GM12872 (cell line): ENCODE data around the gene ALDOB.
"Not testable (repeated sequence)": the region's sequence is repeated elsewhere in the genome, so short reads cannot be mapped to it uniquely, and the experiment has no call there.

Source experiments
- CTCF ChIP-seq: IDR thresholded peaks from 3 replicates; pipeline ENCODE4 v1.5.1; 2011; ENCODE audit warnings: low read depth, mild to moderate bottlenecking, low read length, moderate library complexity; ENCODE audit not compliant: insufficient read depth

ALDOB gene

GRCh38 chr9:101384873-101385536 lies 50.6 kb downstream of the ALDOB start, which contains the start of gene BAAT:
BAAT (minus strand) TSS chr9:101385006; CDS start chr9:101371404, 13,602 bp downstream.
- not testable (repeated sequence) for TF ChIP-seq CTCF

GRCh38 chr9:101383361-101383760 lies 52.2 kb downstream of the ALDOB start:
- no peak for TF ChIP-seq CTCF

- no peak for TF ChIP-seq CTCF
Measured at GRCh38 chr9:101381833-101382342, 53.7 kb downstream of the ALDOB start.

GRCh38 chr9:101381118-101381517 lies 54.5 kb downstream of the ALDOB start:
- TF ChIP-seq CTCF = no peak

GRCh38 chr9:101380295-101380694 lies 55.3 kb downstream of the ALDOB start:
- no peak for TF ChIP-seq CTCF

- no peak for TF ChIP-seq CTCF
Measured at GRCh38 chr9:101376111-101376848, 59.3 kb downstream of the ALDOB start.

GRCh38 chr9:101375546-101375945 lies 60.0 kb downstream of the ALDOB start:
- no peak for TF ChIP-seq CTCF
